Testis (tissue), 5 donors: ENCODE measurements around the gene PSRC1. TPM values are rescaled to one million over a fixed set of nuclear protein-coding genes. Genes with fewer than 3 reads are reported as not detected.

Experiments used
- DNase-seq: peaks from one replicate; pipeline ENCODE4 v3.0.0-alpha.2; 2019
- H3K27ac ChIP-seq, 2 donors: fragments of 200-600 bp; sonication (generic); one replicate each; pipeline ENCODE4 v1.5.1; 2019
- H3K27me3 ChIP-seq: fragments of 200-600 bp; sonication (generic); one replicate; pipeline ENCODE4 v1.5.1; 2019
- H3K36me3 ChIP-seq: fragments of 200-600 bp; sonication (generic); one replicate; pipeline ENCODE4 v1.5.1; 2017; ENCODE audit warnings: low read depth; ENCODE audit errors: missing control alignments
- H3K4me1 ChIP-seq: fragments of 200-600 bp; sonication (generic); one replicate; pipeline ENCODE4 v1.5.1; 2019
- H3K4me3 ChIP-seq, 2 donors: fragments of 200-600 bp; sonication (generic); one replicate each; pipeline ENCODE4 v1.5.1; 2017 to 2019
- H3K9me3 ChIP-seq: fragments of 200-600 bp; sonication (generic); one replicate; pipeline ENCODE4 v1.5.1; 2017
- CTCF ChIP-seq, 3 experiments: fragments of 450-650 bp in 2 of 3; fragments of 200-600 bp in 1 of 3; sonication (generic) in 1 of 3; IDR thresholded peaks; one replicate each; pipeline ENCODE4 v1.5.1; 2016 to 2019; ENCODE audit warnings: antibody characterized with exemption in 3 of 3, mild to moderate bottlenecking in 2 of 3, moderate library complexity in 1 of 3
- POLR2A ChIP-seq: fragments of 450-650 bp; IDR thresholded peaks from one replicate; pipeline ENCODE4 v1.6.1; 2017; ENCODE audit warnings: antibody characterized with exemption, mild to moderate bottlenecking, moderate library complexity
- WGBS, 2 donors: methylation state at CpG; one replicate each; pipeline ENCODE4 v1.1.5; 2018; 5-methylcytosine and 5-hydroxymethylcytosine counted together
- intact Hi-C: fragments of 100-400 bp; cut with DNase I; formaldehyde crosslinking; loops from one replicate; pipeline ENCODE4 v1.15.1; 2023; ENCODE audit warnings: low total_unique reads
- long read RNA-seq, 2 donors: transcript quantifications; one replicate each; lab custom pipeline, GENCODE V29; 2026
- polyA plus RNA-seq: library from polyadenylated mRNA; stranded (reverse); fragments of 350-450 nt; fragmentation: Illumina TruSeq; extraction: RNeasy Lipid Tissue Mini Kit (QIAGEN cat#74804); gene quantifications from one replicate; pipeline ENCODE4 v1.2.3, GENCODE V29; 2014; ENCODE audit warnings: low read depth, low replicate concordance; ENCODE audit not compliant: insufficient read depth
- total RNA-seq, 2 donors: library from RNA; depleted of rRNA; stranded (reverse); fragments of >200 nt; gene quantifications; one replicate each; pipeline ENCODE4 v1.2.3, GENCODE V29; 2016

PSRC1 gene
- total RNA-seq, result 10 to 100 TPM; 34.0 to 48.9 TPM
- polyA plus RNA-seq, result 24.0 TPM
- long read RNA-seq, donor 1, partial matches to known transcripts, result 5 of 13 reads
- long read RNA-seq, donor 1, other reads (novel, unspliced or antisense), result 0 of 13 reads
- long read RNA-seq, donor 2, partial matches to known transcripts, result 0 of 4 reads
- long read RNA-seq, donor 2, other reads (novel, unspliced or antisense), result 0 of 4 reads

- Histone ChIP-seq H3K27me3 (no peaks in the 10 kb centered on the region), H3K27ac (peak within 1 kb of the TSS; percentile 73 to 82), H3K4me3 (peak within 1 kb of the TSS; percentile 59 to 84), H3K9me3 (no peaks in the 10 kb centered on the region), H3K36me3 (no peaks in the 10 kb centered on the region), H3K4me1 (peaks cover 46% of the 10 kb centered on the region)
- WGBS, 2 donors, result 1% methylated on average over 15 to 56 of the region's 56 CpGs
- TF ChIP-seq CTCF (IDR thresholded peaks at IDR 0.05), result peak; percentile 2 to 53 (median 26)
- peak; percentile 71 for TF ChIP-seq POLR2A
- intact Hi-C loops, result loop anchor here (5.0 kb wide), 1 partner anchor 114 kb away; the partner anchor contains the start of gene SORT1
- DNase-seq, result peak; percentile 99
Observed at GRCh38 chr1:109282952-109283747, at the start of gene PSRC1. Gene PSRC1, minus strand, starts transcription at chr1:109283145.

- TF ChIP-seq POLR2A, result no peak
- no peak for TF ChIP-seq CTCF (IDR thresholded peaks at IDR 0.05)
- H3K4me3 ChIP-seq, result no peak overlapping the region
- DNase-seq, result no peak
- no peak overlapping the region for H3K27ac ChIP-seq
- intact Hi-C loops, result no loop called here
- H3K9me3 ChIP-seq, result no peaks in the 10 kb centered on the region
- peaks cover 11% of the 10 kb centered on the region for H3K4me1 ChIP-seq
- no peaks in the 10 kb centered on the region for H3K27me3 ChIP-seq
- no peaks in the 10 kb centered on the region for H3K36me3 ChIP-seq
Observed at GRCh38 chr1:109331113-109331512, 48.2 kb upstream of the PSRC1 start.

- Histone ChIP-seq H3K9me3 (no peaks in the 10 kb centered on the region), H3K27me3 (no peaks in the 10 kb centered on the region), H3K4me3 (no peak overlapping the region), H3K36me3 (no peaks in the 10 kb centered on the region), H3K27ac (peak overlapping the region in 1 of 2 donors; percentile 26), H3K4me1 (peaks cover 11% of the 10 kb centered on the region)
- 47 to 57% methylated on average over 5 of the region's 5 CpGs for WGBS, 2 donors
- intact Hi-C loops, result no loop called here
- peak; percentile 86 for DNase-seq
- no peak for TF ChIP-seq CTCF (IDR thresholded peaks at IDR 0.05)
- TF ChIP-seq POLR2A, result no peak
Observed at GRCh38 chr1:109327285-109327684, 44.3 kb upstream of the PSRC1 start.

GRCh38 chr1:109322974-109323373 is 40.0 kb upstream of the PSRC1 start:
- Histone ChIP-seq H3K9me3 (no peaks in the 10 kb centered on the region), H3K4me3 (no peak overlapping the region), H3K27ac (no peak overlapping the region), H3K4me1 (peaks cover 11% of the 10 kb centered on the region), H3K27me3 (no peaks in the 10 kb centered on the region), H3K36me3 (no peaks in the 10 kb centered on the region)
- no peak for TF ChIP-seq POLR2A
- no peak for TF ChIP-seq CTCF (IDR thresholded peaks at IDR 0.05)
- 95 to 97% methylated on average over 6 of the region's 6 CpGs for WGBS, 2 donors
- intact Hi-C loops, result no loop called here
- DNase-seq, result peak; percentile 7
